NOMO-1 treated with dmso at 0.1 percent for 144 hours (cell line): Measurements from ENCODE around the gene OR52I1.
A peak's percentile ranks its signal among the peaks of the same experiment; 100 is the strongest.

Experiments used
- DNase-seq: peaks from one replicate; lab custom pipeline; 2025; ENCODE audit not compliant: unreplicated experiment; lab: John Stamatoyannopoulos, UW

The OR52I1 gene, protein sequence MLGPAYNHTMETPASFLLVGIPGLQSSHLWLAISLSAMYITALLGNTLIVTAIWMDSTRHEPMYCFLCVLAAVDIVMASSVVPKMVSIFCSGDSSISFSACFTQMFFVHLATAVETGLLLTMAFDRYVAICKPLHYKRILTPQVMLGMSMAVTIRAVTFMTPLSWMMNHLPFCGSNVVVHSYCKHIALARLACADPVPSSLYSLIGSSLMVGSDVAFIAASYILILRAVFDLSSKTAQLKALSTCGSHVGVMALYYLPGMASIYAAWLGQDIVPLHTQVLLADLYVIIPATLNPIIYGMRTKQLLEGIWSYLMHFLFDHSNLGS

DNA sequence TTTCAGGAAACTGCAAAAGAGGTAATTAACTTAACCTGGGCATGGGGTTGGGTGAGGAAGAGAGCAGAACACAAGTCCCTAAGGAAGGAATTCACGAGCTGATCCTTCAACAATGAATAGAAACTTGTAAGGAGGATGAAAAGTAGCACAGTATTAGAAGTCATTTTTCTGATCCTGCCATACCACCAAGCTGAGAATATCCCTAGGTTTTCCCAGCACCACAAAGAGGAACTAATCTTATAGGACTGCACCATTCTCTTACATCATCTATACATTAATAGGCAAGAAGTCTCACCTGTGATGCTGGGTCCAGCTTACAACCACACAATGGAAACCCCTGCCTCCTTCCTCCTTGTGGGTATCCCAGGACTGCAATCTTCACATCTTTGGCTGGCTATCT lies at the start of gene OR52I1:
Gene OR52I1, plus strand, starts transcription at position 301 of the 400 bp plus-strand sequence. Its CDS starts 0 bp downstream, at position 301.
- no peak for DNase-seq

- no peak for DNase-seq
These were observed 48.9 kb upstream of the OR52I1 start, which contains the start of gene OR52M1 for GRCh38 chr11:4544891-4545290. OR52M1 (plus strand) TSS chr11:4545191; CDS start chr11:4545191, 0 bp downstream.

GRCh38 chr11:4546878-4547277 lies 47.0 kb upstream of the OR52I1 start:
- no peak for DNase-seq

DNA sequence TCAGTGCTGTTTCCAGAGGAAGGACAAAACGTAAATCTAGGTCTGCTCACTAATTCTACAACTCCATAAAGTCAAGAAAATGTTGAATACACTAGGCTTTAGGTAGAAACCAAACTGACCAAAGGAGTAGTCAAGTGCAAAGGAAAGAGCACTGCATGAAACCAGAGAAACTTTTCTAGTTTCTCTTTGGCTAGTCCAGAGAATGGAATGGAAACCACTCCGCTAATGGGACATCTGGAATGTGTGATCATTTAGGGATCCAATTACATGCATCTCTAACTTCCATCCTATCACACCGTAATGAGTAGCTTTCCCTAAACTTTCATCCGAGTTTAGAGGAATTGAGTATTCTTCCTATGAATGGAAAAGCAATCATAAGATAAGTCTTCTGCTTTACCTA lies 46.4 kb upstream of the OR52I1 start:
- no peak for DNase-seq

DNA sequence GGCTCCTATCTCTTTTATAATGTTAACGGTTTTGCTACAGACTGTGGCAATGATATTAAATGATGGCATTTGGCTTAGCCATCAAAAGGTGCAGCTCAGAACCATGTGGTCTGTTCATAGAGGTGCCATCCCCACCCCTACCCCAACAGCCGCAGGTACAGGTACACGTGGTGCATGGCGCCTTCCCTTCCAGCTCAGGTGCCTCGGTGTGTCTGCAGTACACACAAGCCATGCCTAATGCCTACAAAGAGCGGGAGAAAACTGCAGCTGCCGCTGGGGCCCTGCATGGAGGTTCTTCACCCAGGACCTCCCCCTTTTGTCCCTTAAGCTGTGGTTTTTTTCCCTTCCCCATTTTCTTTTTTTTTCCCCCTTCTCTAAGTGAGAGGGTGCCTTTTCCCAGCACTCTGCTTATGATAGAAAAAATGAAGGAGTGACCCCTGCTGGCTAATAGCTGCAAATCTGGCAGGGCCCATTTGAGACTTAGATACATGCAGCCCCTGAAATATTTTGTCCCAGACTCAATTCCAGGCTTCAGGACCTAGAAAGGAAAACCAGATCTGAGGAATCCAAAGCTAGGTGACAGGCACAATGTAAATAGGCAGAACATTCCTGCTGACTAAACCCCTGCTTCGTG lies 42.4 kb upstream of the OR52I1 start:
- DNase-seq, result no peak

DNA sequence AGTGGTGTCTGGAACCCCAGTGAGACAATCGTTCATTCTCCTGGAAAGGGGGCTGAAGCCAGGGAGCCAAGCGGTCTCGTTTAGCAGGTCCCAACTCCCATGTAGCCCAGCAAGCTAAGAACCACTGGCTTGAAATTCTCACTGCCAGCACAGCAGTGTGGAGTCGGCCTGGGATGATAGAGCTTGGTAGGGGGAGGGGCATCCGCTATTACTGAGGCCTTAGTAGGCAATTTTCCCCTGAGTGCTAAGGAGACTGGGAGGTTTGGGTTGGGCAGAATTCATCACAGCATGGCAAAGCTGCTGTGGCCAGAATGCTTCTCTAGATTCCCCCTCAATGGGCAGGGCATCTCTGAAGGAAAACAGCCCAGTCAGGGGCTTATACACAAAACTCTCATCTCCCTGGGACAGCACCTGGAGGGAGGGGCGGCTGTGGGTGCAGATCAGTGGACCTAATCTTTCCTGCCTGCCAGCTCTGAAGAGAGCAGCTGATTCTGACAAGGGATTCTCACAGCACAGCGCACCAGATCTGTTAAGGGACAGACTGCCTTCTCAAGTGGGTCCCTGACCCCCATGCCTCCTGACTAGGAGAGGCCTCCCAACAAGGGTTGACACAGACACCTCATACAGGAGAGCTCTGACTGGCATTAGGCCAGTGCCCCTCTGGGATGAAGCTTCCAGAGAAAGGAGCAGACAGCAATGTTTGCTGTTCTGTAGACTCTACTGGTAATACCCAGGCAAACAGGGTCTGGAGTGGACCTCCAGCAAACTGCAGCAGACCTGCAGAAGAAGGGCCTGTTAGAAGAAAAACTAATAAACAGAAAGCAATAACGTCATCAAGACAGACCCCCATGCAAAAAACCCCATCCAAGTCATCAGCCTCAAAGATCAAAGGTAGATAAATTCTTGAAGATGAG lies 34.1 kb upstream of the OR52I1 start:
- DNase-seq, result no peak

DNA sequence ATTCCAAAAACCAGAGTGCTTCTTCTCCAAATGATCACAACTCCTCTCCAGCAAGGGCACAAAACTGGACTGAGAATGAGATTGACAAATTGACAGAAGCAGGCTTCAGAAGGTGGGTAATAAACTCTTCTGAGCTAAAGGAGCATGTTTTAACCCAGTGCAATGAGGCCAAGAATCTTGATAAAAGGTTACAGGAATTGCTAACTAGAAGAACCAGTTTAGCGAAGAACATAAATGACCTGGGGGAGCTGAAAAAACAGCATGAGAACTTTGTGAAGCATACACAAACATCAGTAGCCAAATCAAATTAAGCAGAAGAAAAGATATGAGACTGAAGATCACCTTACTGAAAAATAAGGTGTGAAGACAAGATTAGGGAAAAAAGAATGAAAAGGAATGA lies 33.4 kb upstream of the OR52I1 start:
- no peak for DNase-seq

DNA sequence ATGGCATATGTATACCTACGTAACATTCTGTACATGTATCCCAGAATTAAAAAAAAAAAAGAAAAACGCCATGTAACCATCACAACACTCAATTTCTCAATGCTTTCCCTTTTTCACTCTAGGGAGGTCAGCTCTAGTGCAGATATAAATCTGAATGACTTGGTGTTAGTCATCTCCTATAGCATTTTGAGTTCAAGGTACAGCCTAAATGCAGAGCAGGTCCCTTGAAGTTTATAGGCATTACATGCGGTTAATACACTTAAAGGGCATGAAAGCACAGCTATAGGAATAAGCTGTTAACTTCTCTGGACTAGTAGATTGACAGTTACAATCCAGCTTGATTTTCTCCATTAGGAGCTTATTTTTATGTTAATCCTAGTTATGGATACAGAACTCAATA lies 28.5 kb upstream of the OR52I1 start:
- no peak for DNase-seq

- DNase-seq, result no peak
These were observed 24.8 kb upstream of the OR52I1 start for GRCh38 chr11:4569075-4569474.

GRCh38 chr11:4576880-4577279 lies 17.0 kb upstream of the OR52I1 start:
- no peak for DNase-seq

DNA sequence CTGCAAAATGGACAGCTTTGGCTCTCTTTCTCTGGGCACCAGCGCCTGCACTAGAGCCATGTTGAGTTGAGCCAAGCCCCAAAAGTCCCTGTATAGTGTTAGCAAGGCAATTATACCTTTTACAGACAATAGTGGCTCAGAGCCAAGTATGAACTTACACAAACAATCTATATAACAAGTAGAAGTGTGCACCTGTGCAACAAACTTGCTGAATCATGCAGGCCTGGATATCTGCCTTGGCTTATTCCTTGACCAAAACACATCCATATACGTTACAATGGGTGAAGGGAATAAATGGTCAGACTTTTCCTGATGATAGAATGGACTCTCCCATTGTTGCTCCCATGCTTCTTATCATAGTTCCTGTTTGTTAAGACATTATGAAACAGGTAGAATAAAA lies 16.1 kb upstream of the OR52I1 start:
- DNase-seq, result no peak

DNA sequence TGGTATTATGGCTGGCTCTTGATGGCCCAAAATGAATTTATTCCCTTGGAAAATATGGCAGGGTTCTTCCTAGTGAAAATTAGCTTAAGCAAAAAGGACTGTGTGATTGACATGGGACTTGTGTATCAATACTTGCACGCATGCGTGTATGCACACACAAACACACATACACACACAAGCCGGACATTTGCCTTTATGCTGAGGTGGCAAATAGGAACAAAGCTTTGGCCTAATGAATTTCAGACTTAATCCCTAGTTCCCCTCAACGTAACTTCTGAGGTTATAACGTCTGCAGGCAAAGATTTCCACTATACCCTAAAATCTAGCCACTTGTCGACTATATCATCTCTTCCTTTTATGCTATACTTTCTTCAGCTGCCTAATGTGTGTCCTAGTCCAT lies 15.2 kb upstream of the OR52I1 start:
- DNase-seq, result no peak

DNA sequence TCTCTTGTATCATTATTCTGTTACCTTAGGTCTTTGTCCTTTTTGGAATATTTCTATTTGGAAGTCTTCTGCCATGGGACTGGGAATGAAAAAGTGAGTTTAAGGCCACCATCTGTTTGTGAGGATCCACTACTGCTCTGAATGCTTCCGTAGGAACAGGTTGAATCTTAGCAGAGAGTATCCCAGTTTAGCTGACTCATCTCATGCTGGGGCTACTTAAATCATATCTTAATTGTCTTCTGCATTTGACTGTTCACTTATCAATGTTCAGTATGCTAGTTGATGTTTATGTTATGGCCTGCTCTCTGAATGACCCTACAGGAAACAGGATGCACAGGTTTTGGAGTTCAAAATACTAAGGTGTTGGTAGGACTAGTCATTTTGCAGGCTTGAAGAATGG lies 13.7 kb upstream of the OR52I1 start:
- no peak for DNase-seq

DNA sequence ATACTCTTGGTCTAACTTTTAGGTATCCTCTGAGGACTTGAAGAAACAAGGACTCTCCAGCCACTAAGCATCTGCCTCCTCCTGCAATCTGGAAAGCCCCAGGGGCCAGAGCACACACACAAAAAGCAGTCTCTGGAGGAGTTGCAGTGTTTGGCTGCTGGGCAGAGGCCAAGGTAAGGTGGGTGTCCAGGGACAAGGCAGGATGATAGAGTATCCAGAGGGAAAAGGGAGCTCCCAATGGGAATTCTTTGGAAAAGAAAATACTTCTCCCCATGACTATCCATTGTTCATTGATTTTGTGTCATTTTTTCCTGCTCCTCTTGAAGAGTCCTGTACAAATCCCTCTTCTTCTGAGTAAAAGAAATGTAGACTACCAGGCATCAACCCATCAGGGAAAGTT lies 12.4 kb upstream of the OR52I1 start, which contains the start of gene OR52I2:
Gene OR52I2, plus strand, starts transcription at position 301 of the 400 bp plus-strand sequence.
- DNase-seq, result no peak

DNA sequence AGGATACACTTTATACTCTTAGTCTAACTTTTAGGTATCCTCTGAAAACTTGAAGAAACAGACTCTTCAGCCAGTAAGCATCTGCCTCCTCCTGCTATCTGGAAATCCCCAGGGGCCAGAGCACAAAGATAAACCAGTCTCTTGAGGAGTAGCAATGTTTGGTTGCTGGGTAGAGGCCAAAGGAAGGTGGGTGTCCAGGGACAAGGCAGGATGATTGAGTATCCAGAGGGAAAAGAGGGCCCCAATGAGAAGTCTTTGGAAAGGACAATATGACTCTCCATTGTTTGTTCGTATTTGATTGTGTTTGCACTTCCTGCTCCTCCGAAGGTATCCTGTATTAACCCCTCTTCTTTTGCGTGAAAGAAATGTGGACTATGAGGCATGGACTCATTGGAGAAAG lies 4.8 kb upstream of the OR52I1 start:
- DNase-seq, result no peak

DNA sequence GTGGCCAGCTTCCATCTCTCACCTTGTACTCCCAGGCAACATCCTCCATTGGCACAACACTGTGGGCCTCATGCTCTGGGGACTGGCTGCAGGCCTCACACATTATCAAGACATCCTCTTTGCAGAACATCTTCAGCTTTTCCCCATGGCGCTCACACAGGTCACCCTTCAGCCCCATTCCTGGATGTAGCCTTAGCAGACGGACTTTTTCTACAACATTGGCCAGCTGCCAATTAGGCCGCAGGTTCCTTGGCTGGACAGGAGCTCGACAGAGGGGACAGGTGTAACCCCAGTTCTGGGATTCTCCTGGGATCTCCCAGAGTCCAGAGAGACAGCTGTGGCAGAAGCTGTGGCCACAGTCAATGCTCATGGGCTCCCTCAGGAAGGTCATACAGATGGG lies 11.2 kb downstream of the OR52I1 start:
- no peak for DNase-seq

DNA sequence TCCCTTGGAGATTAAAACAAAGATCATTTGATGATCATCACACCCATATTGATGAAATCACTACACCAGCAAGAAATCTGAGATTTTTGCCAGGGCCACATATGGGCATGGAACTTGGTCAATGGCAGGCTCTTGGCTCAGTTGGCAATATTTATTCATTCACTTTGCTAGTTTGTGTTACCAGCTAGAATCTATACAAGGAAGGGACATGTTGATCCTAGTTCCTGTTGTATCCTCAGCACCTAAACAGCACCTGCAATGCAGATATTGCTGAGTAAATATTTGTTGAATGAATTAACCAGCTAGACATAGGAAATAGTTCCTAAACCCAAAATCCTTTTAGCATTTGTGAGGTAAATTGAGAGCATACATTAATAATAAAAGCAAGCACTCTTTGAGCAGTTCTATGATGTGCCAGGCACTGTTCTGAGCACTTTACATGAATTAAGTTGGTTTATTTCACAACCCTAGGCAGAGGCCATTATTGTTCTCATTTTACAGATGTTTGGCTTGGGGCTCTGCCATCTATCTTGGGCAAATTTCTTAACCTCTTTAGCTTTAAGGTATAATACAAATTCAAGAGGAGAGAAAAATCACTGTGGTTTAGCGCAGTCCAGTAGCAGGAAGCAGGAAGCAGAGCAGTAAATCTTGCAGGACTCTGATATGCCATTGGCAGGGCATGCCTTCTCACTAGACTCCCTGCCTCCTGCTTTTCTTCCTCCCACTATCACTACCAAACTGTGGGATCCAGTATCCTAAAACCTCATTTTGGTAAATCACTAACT lies 12.6 kb downstream of the OR52I1 start:
- no peak for DNase-seq

DNA sequence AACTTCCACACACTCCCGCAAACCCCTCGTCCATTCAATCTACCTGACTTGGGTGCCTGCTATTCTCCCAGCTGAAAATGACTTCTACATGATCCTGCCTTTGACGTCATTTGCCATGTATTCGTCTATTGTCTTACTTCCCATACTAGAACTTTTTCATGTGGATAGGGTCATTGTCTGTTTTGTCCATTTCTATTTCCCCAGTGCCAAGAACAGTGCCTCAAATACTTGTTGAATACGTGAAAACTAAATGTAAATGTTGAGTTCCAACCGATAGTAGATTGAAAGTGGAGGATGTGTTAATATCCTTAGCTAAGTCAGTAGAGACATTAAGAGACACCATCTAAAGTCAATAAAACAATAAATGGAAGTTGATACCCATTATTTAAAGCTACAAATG lies 13.3 kb downstream of the OR52I1 start:
- no peak for DNase-seq

GRCh38 chr11:4607781-4608666 lies 14.2 kb downstream of the OR52I1 start, which contains the start of gene TRIM68:
TRIM68 (minus strand) TSS chr11:4608231; CDS start chr11:4605504, 2,727 bp downstream.
- DNase-seq, result peak; percentile 90
